ENCODE measurements around the gene TRRAP. TPM values are rescaled to one million over a fixed set of nuclear protein-coding genes. Genes with fewer than 3 reads are reported as not detected.
"Not testable (repeated sequence)": the region's sequence is repeated elsewhere in the genome, so short reads cannot be mapped to it uniquely, and the experiment has no call there.

The TRRAP gene
- total RNA-seq, 3 donors from 2014 or later: 24.6 to 39.0 (median 38.9) TPM

DNA sequence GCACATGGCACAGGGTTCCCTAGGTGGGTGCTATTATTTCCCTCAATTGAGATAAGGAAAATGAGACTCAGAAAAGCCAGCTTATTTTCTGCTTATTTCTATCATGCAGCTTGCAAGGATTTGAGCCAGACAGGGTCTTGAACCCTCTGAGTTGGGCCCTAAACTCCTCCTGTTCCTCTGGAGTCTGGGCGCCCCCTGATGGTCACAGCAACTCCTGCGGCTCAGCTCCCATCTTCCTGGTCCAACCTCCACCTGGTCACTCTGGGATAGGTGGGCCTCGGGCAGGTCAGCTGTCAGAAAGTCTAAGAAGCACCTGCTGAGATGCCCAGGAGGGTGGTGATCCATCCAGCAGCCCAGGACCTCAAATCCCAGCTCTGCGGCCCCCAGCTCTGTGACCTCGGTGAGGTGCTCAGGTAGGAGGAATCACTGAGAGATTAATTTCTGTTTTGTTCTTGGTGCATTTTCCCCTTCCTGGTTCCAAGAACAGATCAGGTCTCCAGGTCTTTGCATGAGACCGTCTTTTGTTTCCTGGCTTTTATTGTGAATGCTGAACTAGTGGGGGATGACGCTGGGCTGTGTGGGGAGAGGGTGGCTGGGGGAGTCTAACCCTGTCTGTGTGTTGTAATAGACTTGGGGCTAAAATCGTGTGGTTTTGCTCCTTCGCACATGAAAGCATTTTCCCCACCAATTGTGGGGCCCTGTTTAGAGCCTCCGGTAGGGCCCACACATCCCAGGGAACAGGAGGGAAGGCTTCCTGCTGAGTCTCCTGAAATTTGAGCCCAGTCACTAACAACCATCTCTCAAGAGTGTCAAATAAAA, 41.3 kb upstream of the TRRAP start:
- intact Hi-C loops (cut with DNase I; ENCODE audit: low total_unique reads): no loop called here
- H3K36me3 ChIP-seq: no peaks in the 10 kb centered on the region
- no peak for DNase-seq (ENCODE audit: low spot score in 2 of 2)
- H3K9me3 ChIP-seq: no peaks in the 10 kb centered on the region
- peaks cover 0 to 13% of the 10 kb centered on the region in 2 donors for H3K27me3 ChIP-seq
- H3K4me3 ChIP-seq: no peak overlapping the region
- H3K27ac ChIP-seq: no peak overlapping the region
- no peaks in the 10 kb centered on the region for H3K4me1 ChIP-seq
- no peak for TF ChIP-seq POLR2A (IDR thresholded peaks at IDR 0.05)
- TF ChIP-seq CTCF (IDR thresholded peaks at IDR 0.05): peak in 1 of 3 donors; percentile 11
- no peak for TF ChIP-seq POLR2AphosphoS5 (IDR thresholded peaks at IDR 0.05)

- intact Hi-C loops (cut with DNase I; ENCODE audit: low total_unique reads): no loop called here
- DNase-seq (ENCODE audit: low spot score in 2 of 2): no peak
- H3K27ac ChIP-seq: no peak overlapping the region
- H3K4me1 ChIP-seq: no peaks in the 10 kb centered on the region
- no peak for TF ChIP-seq POLR2AphosphoS5 (IDR thresholded peaks at IDR 0.05)
- TF ChIP-seq POLR2A (IDR thresholded peaks at IDR 0.05): no peak
- no peak for TF ChIP-seq CTCF (IDR thresholded peaks at IDR 0.05)
- no peak overlapping the region for H3K4me3 ChIP-seq
- H3K27me3 ChIP-seq: peaks cover 0 to 13% of the 10 kb centered on the region in 2 donors
- H3K36me3 ChIP-seq: no peaks in the 10 kb centered on the region
- no peaks in the 10 kb centered on the region for H3K9me3 ChIP-seq
Measured at GRCh38 chr7:98837630-98837972, 40.7 kb upstream of the TRRAP start.

GRCh38 chr7:98840096-98840495, 38.2 kb upstream of the TRRAP start:
- no peak for DNase-seq (ENCODE audit: low spot score in 2 of 2)
- no peaks in the 10 kb centered on the region for H3K36me3 ChIP-seq
- no peaks in the 10 kb centered on the region for H3K4me1 ChIP-seq
- H3K27ac ChIP-seq: no peak overlapping the region
- no peak for TF ChIP-seq CTCF (IDR thresholded peaks at IDR 0.05)
- no peak for TF ChIP-seq POLR2AphosphoS5 (IDR thresholded peaks at IDR 0.05)
- no peak for TF ChIP-seq POLR2A (IDR thresholded peaks at IDR 0.05)
- intact Hi-C loops (cut with DNase I; ENCODE audit: low total_unique reads): loop anchor here (5.0 kb wide), 1 partner anchor 403 kb away; no protein-coding TSS in a partner anchor
- H3K4me3 ChIP-seq: no peak overlapping the region
- no peaks in the 10 kb centered on the region for H3K9me3 ChIP-seq
- H3K27me3 ChIP-seq: peaks cover 0 to 13% of the 10 kb centered on the region in 2 donors

- H3K4me3 ChIP-seq: no peak overlapping the region
- H3K9me3 ChIP-seq: no peaks in the 10 kb centered on the region
- no peaks in the 10 kb centered on the region for H3K4me1 ChIP-seq
- no peak for TF ChIP-seq CTCF (IDR thresholded peaks at IDR 0.05)
- no peak for TF ChIP-seq POLR2AphosphoS5 (IDR thresholded peaks at IDR 0.05)
- no peaks in the 10 kb centered on the region for H3K36me3 ChIP-seq
- no peak for DNase-seq (ENCODE audit: low spot score in 2 of 2)
- peaks cover 0 to 7% of the 10 kb centered on the region in 2 donors for H3K27me3 ChIP-seq
- intact Hi-C loops (cut with DNase I; ENCODE audit: low total_unique reads): loop anchor here (5.0 kb wide), 1 partner anchor 403 kb away; no protein-coding TSS in a partner anchor
- H3K27ac ChIP-seq: no peak overlapping the region
Measured at GRCh38 chr7:98840722-98841121, 37.6 kb upstream of the TRRAP start.

DNA sequence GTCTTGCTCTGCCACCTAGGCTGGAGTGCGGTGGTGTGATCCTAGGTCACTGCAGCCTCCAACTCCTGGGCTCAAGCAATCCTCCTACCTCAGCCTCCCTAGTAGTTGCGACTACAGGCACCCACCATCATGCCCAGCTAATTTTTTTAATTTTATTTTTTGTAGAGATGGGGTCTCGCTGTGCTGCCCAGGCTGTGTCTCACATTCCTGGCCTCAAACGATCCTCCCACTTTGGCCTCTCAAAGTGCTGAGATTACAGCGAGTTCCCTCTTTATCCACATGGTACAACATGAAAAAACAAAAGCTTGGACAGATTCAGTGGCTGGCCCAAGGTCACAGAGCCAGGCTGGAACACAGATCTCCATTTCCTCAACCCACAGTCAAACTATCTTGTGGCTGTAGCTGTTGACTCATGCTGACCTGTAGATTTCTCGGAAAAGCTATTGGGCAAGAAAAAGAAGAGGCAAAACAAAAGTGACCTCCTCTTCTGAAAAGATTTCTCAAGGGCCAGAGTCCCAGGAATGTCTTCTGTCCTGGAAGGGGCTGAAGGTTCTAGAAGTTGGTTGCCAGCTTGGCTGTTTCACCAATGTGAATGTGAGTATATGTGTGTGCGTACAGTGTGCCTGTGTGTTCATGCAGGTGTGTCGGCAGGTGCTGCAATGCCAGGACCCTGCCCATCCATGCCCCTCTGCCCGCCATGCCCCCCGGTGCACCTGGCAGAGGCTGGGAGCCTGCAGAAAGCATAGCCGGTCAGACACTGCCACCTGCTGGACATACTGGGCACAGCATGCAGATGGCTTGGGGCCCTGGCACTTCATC, 36.9 kb upstream of the TRRAP start:
- Histone ChIP-seq H3K27me3 (peaks cover 0 to 7% of the 10 kb centered on the region in 2 donors), H3K36me3 (no peaks in the 10 kb centered on the region), H3K9me3 (no peaks in the 10 kb centered on the region), H3K4me3 (no peak overlapping the region), H3K4me1 (no peaks in the 10 kb centered on the region), H3K27ac (no peak overlapping the region)
- TF ChIP-seq CTCF (IDR thresholded peaks at IDR 0.05): peak; percentile 86 to 97 (median 96)
- no peak for TF ChIP-seq POLR2AphosphoS5 (IDR thresholded peaks at IDR 0.05)
- no peak for TF ChIP-seq POLR2A (IDR thresholded peaks at IDR 0.05)
- peak; percentile 24 to 72 for DNase-seq (ENCODE audit: low spot score in 2 of 2)
- intact Hi-C loops (cut with DNase I; ENCODE audit: low total_unique reads): loop anchor here (5.0 kb wide), 1 partner anchor 404 kb away; no protein-coding TSS in a partner anchor

DNA sequence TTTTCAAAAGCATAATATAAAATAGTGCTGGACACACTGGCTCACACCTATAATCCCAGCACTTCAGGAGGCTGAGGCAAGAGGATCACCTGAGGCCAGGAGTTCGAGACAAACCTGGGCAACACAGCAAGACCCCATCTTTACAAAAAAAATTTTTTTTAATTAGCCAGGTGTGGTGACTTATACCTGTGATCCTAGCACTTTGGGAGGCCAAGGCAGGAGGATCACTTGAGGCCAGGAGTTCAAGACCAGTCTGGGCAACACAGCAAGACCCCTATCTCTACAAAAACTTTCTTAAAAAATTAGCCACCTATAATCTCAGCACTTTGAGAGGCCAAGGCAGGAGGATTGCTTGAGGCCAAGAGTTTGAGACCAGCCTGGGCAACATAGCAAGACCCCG, 35.8 kb upstream of the TRRAP start:
- DNase-seq (ENCODE audit: low spot score in 2 of 2); H3K27me3 ChIP-seq; H3K36me3 ChIP-seq; H3K9me3 ChIP-seq; H3K4me1 ChIP-seq; H3K4me3 ChIP-seq; H3K27ac ChIP-seq: not testable (repeated sequence)
- intact Hi-C loops (cut with DNase I; ENCODE audit: low total_unique reads): loop anchor here (5.0 kb wide), 1 partner anchor 405 kb away; no protein-coding TSS in a partner anchor
